HG03196 (cell line): ENCODE data around the gene PTPRT.

Source experiments
- ATAC-seq: cut with Tn5 transposase; IDR thresholded peaks from one replicate; pipeline ENCODE4 v1.9.1; 2021; ENCODE audit not compliant: unreplicated experiment

PTPRT gene

DNA sequence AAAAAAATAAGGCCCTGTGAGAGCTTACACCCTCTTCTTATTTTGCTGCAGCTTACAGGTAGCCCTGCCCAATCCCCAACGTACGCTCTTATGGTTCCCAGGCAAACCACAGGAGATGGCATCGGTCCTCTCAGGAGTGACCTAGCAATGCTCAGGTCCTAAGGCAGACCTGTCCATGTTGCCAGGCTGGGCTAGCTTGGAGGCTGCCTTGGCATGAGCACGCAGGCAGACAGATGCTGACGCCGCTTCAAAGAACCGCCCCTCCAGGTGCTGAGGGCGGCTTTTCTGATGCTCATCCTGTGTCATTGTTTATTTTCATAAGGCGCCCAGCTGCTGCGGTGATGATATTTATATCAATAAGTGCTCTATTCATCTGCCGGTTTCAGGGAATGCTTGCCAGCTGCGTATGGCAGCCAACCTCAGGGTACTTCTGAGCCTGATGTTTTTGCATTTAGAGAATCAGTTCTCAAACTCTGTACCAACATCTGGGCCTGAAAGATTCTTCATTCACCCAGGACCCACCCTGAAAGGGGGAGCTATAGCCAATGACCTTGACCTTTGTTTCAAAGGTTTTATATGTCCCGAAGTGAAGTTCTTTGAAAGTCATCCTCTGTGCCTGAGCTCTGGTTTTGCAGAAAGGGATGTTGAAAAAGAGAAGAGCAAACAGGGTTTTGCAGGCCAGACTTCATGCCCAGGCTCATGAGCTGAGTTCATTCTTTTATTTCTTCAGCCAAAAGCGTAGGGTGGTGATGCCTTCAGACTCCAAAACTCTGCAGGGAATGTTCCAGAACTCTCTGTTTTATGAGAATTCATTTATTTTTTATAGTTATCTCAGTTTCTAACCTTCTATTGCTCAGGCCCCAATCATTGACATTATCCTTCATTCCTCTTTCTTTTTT is 1095.9 kb downstream of the PTPRT start:
- ATAC-seq, result no peak

DNA sequence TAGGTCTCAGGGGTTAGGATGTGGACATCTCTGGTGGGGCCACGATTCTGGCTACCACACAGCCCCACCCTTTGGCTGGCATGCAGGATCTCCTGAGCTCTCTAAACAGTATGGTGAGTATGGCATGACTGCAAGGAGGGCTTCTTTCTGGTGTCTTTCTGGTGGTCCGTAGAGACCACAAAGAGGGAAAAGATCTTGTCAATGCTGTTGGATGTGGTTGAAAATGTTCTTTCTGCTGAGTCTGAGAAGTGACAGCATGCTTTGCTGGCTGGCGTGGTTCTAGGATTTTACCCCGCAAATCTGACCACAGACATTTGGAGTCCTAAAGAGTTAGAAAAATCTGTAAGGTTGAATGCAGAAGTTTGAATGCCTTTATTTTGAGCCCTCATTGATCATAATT is 1096.7 kb downstream of the PTPRT start:
- ATAC-seq, result no peak

DNA sequence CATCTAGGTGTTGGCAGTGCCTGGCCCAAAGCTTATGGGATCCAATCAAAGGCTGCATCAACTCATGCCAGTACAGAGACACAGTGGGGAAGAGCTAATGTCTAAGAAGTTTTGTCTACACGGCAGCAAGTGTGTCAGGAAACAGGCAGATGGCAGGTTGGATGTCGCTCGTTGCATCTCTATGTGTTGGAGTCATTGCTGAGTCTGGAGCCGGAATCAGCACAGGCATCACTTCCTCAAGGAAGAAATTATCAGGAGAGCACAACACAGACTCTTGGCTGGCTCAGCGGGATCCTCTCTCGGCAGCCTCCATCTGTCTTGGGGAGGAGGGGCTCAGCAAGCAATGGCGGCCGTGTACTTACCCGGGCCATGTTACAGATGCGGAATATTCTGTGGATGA is 1104.3 kb downstream of the PTPRT start:
- no peak for ATAC-seq

DNA sequence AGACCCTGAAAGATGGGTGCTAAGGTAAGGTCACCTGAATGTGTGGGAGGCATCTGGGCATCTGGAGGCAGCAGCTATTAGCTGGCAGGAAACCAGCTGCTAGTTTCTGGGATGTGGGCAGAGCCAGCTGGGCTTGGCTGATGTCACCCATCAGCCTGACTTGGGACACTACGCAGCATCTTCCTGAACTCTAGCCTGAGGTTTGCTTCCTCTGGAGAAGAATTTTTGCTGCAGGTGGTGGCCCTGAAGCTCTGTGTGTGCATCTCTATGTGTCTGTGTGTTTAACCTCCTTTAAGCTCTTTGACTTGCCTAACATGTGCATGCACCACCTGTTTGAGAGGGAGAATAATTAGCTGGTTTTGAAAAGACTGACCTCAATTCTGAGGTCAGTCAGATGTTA is 1106.4 kb downstream of the PTPRT start:
- no peak for ATAC-seq

DNA sequence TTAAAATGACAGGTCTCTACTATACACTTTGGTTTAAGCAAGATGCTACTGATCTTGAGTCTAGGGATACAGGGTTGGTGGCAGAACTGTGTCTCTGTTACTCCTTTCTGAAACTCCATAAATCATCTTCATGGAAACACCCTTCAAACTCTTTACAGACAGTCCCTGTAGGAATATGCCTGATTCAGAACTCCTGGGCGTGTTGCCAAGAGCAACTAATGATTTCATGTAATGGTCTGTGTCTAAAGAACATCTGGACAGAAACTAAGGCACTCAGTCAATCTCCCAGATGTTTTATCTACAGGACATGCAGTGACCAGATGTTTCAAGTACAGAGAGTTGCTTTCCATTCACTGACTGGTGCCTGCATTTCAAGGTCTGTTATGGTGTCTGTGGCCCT is 1107.1 kb downstream of the PTPRT start:
- no peak for ATAC-seq

DNA sequence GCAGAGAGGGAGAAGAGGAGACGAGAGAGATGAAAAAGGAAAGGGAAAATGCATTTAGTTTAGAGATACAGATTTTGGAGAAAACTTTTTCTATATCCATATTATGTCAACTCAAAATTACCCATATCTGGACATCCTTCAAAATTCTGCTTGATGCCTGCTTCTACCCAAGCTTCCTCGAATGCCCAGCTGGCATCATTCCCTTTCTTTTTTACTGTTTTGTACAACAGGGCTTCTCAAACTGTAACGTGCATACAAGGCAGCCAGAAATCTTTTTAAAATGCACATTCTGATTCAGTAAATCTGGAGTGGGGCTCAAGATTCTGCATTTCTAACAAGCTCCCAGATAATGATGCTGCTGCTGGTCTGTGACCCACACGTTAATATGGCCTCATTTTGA is 1108.8 kb downstream of the PTPRT start:
- no peak for ATAC-seq

DNA sequence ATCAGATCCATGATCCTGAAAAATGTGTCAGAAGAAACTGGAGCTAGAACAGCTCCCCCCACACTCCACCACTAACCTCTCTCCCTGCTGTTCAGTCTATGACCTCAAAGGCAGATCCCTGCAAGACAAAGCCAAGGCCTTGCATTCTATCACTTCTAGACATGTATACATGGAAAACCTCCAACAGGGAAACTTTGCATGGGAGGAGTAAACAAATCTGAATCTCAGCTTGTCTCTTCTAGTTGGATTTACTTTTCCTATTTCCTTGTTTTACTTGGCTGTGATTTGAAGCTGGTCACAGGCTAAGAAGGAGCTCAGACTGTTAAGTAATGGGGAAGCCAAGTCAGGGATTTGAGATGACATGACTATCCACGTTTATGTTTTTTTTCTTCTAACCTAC is 1114.8 kb downstream of the PTPRT start:
- no peak for ATAC-seq

DNA sequence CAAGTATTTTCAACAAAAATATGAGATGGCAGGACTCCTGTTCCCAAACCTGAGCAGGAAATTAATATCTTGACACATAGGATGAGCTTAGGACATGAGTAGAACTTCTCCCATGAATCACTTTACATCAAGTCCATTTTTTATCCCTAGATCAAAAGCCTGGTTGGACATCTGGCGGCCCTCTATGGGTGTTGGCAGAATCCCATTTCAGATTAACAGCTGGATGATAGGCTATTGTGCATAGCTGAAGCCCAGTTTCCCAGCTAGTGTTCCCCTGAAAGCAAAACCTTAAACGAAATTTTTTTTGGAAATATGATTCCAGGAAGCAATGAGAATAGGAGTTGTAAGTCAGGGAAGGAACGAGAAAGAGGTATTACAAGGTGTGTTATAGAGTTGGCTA is 1122.1 kb downstream of the PTPRT start:
- no peak for ATAC-seq

DNA sequence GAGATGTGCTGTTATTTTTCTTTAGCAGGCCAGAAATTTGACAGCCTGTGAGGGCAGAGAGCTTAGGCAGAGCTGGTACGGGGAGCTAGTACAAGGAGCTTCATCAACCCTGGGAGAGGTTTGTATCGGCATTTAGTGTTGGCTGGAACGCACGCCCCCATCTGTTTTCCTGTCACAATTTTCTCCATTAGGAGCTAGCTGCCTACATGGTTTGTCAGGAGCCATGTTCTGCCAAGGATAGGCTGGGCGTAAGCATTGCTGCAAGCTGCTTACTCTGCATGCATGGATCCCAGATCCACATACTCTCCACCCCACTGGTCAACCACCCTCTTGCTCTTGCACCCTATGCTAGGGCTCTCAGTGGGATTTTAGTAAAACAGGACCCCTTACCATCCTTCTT is 1122.5 kb downstream of the PTPRT start:
- ATAC-seq, result no peak

DNA sequence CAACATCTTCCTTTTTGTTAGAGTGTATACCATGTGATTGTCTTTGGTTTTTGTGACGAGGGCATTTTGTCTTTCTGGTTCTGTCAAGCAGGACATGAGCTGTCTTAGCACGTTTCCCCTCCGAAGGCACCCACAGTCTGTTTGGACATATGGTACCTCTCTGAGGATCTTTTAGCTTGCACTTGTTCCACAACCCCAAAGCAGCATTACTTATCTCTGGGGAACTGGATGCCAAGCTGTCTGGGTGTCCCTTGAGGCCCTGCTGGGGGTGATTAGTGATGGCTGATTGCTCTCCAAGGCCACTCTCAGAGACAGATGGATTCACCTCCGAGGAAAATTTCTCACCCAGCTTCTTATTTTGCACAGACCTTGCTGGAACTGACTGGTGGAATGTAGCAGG is 1126.6 kb downstream of the PTPRT start:
- ATAC-seq, result no peak

DNA sequence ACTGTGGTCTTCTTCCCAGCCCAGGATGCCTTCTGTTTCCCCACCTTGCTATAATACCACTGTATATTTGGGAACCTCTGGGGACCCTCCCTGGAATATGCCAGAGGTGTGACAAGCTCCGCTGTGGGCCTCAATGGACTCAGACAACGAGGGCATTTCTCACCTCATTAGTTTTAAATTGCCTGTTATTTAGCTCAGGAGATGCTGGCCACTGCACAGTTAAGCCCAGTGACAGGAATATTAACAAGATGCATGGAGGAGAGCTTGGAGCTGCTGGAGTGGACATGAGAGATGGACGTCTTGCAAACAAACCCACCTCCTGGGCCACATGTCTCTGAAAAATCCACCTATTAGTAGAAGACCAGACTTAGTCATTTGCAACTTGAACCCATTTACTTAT is 1136.4 kb downstream of the PTPRT start:
- no peak for ATAC-seq

DNA sequence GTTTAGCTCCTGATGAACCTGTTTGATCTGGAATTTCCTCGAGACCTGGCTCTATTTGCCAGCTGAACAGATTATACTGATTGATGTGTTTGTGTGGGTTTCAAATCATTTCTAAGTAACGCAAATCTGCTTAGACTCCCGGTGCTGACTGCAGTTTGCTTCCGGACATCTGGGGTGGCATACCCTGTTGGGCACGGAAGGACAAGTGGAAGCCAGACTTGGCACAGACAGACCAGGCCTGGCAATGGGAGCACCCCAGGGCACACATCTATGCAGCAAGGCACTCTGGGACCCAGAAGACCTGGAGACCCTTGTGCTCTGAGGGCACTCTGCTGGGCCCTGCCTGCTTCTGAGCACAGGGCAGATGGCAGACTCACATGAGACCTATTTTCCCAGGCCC is 1137.8 kb downstream of the PTPRT start:
- no peak for ATAC-seq

DNA sequence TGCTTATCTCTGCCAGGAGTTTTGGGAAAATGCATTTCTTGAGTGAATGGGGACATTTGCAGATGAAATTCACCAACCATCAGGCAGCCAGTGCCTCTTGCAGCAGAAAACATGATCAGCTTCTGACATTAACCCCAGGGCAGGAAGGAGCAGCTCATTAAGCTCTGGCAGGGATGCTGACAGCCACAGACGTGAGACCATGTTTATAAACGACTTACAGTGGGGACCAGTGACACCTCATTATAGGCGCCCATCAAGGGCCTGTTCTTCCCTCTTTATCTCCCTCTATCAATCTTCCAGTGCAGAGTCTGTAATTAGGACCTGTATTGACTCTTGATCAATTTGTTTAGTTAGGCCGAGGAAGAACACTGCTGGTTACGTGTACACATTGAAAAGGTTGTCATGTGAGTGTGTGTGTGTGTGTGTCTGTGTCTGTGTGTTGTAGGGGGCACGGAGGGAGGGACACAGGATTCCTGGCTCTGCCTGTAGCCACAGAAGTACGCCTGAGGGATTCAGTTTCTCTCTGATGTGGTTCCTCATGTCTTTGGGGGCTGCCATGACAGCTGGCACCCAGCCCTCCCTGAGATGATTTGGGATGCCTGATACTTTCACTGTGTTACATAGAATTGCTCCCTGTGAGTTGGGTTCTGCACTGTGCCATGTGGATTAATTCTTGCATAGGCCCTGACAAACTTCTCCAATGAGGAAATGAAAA is 1143.2 kb downstream of the PTPRT start:
- no peak for ATAC-seq

DNA sequence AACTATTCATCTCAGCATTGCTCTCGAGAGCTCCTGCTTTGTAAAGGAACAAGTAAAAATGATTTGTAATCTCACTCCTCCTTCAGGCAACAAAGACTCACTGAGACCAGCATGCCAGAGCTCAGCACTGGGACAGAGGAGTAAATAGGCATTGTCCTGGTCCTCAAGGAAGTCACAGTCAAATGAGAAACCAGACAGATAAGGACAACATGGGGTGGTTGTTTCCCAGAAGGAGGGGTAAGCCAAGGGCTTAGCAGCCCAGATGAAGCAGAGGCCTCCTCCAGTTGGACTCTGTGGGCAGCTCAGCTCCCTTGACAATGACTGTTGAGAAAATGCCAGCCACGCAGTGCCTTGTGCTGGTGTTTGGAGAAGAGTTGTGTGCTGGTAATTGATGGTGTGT is 1145.8 kb downstream of the PTPRT start:
- ATAC-seq, result no peak

DNA sequence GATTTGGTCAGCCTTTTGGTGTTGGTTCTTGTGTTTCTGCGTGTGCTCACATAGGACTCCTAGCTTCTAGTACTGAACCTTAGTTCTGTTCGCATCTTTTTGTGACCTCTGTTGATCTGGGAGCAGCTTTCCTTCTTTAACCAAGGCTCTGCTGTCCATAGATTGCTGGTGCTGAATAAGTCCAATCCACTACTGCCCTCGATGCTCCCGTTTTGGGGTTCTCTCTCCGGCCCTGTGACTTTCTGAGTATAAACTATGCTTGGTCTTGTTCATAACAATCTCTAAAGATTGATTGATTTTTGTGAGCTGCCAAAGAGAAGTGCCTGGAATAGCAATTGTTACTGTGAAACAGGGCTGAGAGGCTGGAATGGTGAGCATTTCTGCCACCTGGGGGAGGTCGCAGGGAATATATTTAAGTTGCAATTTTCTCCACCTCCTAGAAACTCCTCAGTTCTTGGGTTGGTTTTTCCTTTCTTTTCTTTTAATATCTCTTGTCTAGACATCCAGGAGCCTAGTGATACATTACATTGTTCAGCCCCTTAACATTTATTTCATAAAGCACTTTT is 1148.6 kb downstream of the PTPRT start:
- ATAC-seq, result no peak

DNA sequence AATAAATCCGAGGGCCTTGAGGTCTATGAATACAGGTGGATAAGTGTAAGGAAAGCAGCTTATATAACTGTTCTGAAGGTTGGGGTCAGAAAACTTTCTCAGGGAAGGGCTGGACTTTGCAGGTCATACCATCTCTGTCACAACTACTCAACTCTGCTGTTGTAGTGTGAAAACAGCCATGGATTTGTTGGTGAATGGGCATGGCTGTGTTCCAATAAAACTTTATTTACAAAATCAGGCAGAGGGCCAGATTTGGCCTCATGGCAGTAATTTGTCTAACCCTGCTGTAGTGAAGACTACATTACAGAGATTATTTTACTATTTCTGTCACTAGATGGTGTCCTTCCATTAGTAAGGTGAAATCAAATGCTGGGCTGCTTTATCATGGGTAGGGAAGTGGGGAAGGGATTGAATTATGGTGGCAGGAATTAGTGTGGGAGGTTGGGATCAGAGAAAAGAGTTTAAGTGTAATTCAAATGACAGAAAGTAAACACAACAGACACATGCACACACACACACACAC is 1161.9 kb downstream of the PTPRT start:
- ATAC-seq, result no peak

DNA sequence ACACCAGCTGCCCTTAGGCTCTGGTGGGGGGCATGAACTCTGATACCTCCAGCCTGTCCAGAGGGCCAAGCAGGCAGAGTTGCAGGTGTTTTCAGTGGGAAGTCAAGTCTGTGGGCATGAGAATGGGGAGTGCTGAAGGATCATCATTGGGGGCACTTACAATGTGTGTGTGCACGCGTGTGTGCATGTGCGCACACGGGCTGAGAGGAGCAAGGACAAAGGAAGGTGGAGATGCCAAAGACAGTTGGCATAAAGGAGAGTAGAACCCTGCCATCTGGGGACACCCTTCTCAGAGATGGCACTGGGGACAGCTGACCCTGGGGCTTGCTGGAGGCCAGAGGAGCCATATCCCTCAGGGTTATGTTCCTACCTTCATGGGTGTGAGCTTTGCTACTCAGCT is 1163.1 kb downstream of the PTPRT start:
- ATAC-seq, result no peak

DNA sequence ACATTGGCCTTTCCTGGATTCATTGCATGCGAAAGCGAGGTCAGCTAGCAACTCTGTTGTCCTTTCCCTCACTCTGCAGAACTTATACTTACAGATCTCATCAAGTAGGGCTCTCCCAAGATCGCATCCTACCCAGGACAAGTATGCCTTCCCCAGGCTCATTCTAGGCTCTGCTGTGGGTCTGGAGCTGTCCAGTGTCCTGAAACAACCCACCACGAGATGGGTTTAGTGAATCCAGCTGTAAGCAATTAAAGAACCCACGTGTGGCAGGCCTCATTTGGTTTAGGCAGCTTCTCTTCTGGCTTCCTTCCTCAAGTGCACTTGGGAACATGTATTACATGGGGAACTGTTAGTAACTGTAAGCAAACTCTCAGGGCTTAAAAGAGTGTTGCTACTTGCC is 1165.1 kb downstream of the PTPRT start:
- ATAC-seq, result no peak
